ENCODE data around the gene SPC24. TPM values are rescaled to one million over a fixed set of nuclear protein-coding genes. Genes with fewer than 3 reads are reported as not detected.

The SPC24 gene
- total RNA-seq, 1 experiment from 2014 or later, result 50.6 TPM

DNA sequence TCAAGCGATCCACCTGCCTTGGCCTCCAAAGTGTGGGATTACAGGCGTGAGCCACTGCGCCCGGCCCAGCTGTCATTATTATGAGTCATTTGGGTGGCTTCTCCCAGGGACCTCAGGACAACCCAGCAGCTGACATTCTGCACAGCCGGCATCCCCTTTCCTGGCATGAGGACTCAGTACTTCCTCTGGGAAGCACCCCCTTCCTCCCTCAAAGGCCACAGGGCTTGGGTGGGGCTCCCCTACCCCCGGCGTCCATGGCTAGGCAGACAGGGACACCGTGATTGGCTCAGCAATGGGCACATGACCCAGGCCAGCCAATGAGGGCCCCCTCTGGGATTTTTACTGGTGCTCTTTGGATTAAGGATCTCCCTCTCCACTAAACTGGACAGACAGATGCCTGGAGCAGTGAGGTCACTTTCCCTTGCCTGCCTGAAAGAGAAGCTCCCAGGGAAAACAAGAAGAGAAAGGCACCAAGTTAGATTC, 35.7 kb upstream of the SPC24 start:
- intact Hi-C loops (cut with micrococcal nuclease; ENCODE audit: unreplicated experiment), result no loop called here
- no peak for TF ChIP-seq SIN3A (IDR thresholded peaks at IDR 0.05; ENCODE audit: borderline replicate concordance, insufficient read depth, low read depth, low read length)
- TF ChIP-seq, protein P1, sequence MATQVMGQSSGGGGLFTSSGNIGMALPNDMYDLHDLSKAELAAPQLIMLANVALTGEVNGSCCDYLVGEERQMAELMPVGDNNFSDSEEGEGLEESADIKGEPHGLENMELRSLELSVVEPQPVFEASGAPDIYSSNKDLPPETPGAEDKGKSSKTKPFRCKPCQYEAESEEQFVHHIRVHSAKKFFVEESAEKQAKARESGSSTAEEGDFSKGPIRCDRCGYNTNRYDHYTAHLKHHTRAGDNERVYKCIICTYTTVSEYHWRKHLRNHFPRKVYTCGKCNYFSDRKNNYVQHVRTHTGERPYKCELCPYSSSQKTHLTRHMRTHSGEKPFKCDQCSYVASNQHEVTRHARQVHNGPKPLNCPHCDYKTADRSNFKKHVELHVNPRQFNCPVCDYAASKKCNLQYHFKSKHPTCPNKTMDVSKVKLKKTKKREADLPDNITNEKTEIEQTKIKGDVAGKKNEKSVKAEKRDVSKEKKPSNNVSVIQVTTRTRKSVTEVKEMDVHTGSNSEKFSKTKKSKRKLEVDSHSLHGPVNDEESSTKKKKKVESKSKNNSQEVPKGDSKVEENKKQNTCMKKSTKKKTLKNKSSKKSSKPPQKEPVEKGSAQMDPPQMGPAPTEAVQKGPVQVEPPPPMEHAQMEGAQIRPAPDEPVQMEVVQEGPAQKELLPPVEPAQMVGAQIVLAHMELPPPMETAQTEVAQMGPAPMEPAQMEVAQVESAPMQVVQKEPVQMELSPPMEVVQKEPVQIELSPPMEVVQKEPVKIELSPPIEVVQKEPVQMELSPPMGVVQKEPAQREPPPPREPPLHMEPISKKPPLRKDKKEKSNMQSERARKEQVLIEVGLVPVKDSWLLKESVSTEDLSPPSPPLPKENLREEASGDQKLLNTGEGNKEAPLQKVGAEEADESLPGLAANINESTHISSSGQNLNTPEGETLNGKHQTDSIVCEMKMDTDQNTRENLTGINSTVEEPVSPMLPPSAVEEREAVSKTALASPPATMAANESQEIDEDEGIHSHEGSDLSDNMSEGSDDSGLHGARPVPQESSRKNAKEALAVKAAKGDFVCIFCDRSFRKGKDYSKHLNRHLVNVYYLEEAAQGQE (IDR thresholded peaks at IDR 0.05; ENCODE audit: insufficient read depth in 1 of 2, low read depth in 2 of 2, low read length in 1 of 2), result no peak
- TF ChIP-seq POLR2AphosphoS5 (IDR thresholded peaks at IDR 0.05; ENCODE audit: low read depth, low read length), result no peak
- TF ChIP-seq, protein P2, sequence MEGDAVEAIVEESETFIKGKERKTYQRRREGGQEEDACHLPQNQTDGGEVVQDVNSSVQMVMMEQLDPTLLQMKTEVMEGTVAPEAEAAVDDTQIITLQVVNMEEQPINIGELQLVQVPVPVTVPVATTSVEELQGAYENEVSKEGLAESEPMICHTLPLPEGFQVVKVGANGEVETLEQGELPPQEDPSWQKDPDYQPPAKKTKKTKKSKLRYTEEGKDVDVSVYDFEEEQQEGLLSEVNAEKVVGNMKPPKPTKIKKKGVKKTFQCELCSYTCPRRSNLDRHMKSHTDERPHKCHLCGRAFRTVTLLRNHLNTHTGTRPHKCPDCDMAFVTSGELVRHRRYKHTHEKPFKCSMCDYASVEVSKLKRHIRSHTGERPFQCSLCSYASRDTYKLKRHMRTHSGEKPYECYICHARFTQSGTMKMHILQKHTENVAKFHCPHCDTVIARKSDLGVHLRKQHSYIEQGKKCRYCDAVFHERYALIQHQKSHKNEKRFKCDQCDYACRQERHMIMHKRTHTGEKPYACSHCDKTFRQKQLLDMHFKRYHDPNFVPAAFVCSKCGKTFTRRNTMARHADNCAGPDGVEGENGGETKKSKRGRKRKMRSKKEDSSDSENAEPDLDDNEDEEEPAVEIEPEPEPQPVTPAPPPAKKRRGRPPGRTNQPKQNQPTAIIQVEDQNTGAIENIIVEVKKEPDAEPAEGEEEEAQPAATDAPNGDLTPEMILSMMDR (IDR thresholded peaks at IDR 0.05), result no peak
- TF ChIP-seq TCF7L2 (IDR thresholded peaks at IDR 0.05; ENCODE audit: low read depth, low read length), result no peak
- H3K36me3 ChIP-seq (ENCODE audit: control insufficient read depth, insufficient read depth, low read length), result no peaks in the 10 kb centered on the region
- no TSS peak for BruUV-seq (replicated peaks)
- ChIA-PET POLR2A (no interaction called here), CTCF (no interaction called here)
- no peak overlapping the region for H3K4me3 ChIP-seq (ENCODE audit: low read depth in 2 of 2, low read length in 2 of 2)
- no peaks in the 10 kb centered on the region for H3K9me3 ChIP-seq (ENCODE audit: control insufficient read depth, insufficient read depth, low read depth, low read length)
- no peak for DNase-seq (ENCODE audit: low read depth, low spot score)
- no peaks in the 10 kb centered on the region for H3K27me3 ChIP-seq (ENCODE audit: control insufficient read depth, insufficient read depth, low read length)
- no peak overlapping the region for H3K27ac ChIP-seq (ENCODE audit: low read length)
- in situ Hi-C loops (cut with HindIII; ENCODE audit: low pct_unique_long_range_greater_than_20kb, low sequenced_read_pairs), result no loop called here
- ATAC-seq, result peak; percentile 78
- H3K4me1 ChIP-seq (ENCODE audit: control insufficient read depth, insufficient read depth, low read length), result peaks cover 9% of the 10 kb centered on the region

DNA sequence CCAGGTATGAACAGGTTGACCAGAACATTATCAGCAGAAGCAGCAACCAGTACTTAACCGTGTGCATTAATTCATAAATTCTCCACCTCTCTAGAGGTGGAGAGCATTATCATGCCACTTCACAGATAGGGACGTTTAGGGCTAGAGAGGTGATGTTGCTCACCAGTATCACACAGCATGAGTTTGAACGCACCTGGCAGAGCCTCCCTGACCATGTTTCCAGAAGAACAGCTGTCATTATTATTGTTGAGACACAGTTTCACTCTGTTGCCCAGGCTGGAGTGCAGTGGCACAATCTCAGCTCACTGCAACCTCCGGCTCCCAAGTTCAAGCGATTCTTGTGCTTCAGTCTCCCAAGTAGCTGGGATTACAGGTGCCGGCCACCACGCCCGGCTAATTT, 34.9 kb upstream of the SPC24 start:
- no peaks in the 10 kb centered on the region for H3K36me3 ChIP-seq (ENCODE audit: control insufficient read depth, insufficient read depth, low read length)
- intact Hi-C loops (cut with micrococcal nuclease; ENCODE audit: unreplicated experiment), result no loop called here

More for the DNA sequence above, 34.9 kb upstream of the SPC24 start:
- TF ChIP-seq, protein P1 (IDR thresholded peaks at IDR 0.05; ENCODE audit: insufficient read depth in 1 of 2, low read depth in 2 of 2, low read length in 1 of 2), result no peak
- no TSS peak for BruUV-seq (replicated peaks)
- no peaks in the 10 kb centered on the region for H3K27me3 ChIP-seq (ENCODE audit: control insufficient read depth, insufficient read depth, low read length)
- in situ Hi-C loops (cut with HindIII; ENCODE audit: low pct_unique_long_range_greater_than_20kb, low sequenced_read_pairs), result no loop called here
- CTCF ChIA-PET, result no interaction called here
- H3K4me3 ChIP-seq (ENCODE audit: low read depth in 2 of 2, low read length in 2 of 2), result no peak overlapping the region
- DNase-seq (ENCODE audit: low read depth, low spot score) (no peak), ATAC-seq (no peak)
- peaks cover 7% of the 10 kb centered on the region for H3K4me1 ChIP-seq (ENCODE audit: control insufficient read depth, insufficient read depth, low read length)
- no peak overlapping the region for H3K27ac ChIP-seq (ENCODE audit: low read length)
- no peaks in the 10 kb centered on the region for H3K9me3 ChIP-seq (ENCODE audit: control insufficient read depth, insufficient read depth, low read depth, low read length)
- POLR2A ChIA-PET, result no interaction called here

Measured in Panc1 (cell line).